Mesenchymal stem cell (in vitro differentiated cells and primary cell): Measurements from ENCODE around the gene REST.
A peak's percentile ranks its signal among the peaks of the same experiment; 100 is the strongest.

Experiments used
- DNase-seq: peaks from one replicate; pipeline ENCODE4 v3.0.0-alpha.2; 2013
- H2AFZ ChIP-seq: one replicate; pipeline ENCODE4 v1.6.1; 2013; ENCODE audit warnings: low read depth, mild to moderate bottlenecking, control low read depth, inconsistent platforms, low read length, moderate library complexity
- H2AK5ac ChIP-seq: 2 replicates; pipeline ENCODE4 v1.6.1; 2013; ENCODE audit warnings: low read length, moderate library complexity, mild to moderate bottlenecking, inconsistent platforms; ENCODE audit not compliant: severe bottlenecking
- H2BK120ac ChIP-seq: one replicate; pipeline ENCODE4 v1.6.1; 2013; ENCODE audit warnings: low read depth, mild to moderate bottlenecking, inconsistent platforms, low read length, moderate library complexity
- H2BK12ac ChIP-seq, 2 experiments: one replicate each; pipeline ENCODE4 v1.6.1; 2013; ENCODE audit warnings: inconsistent platforms in 2 of 2, low read length in 2 of 2, mild to moderate bottlenecking in 2 of 2, moderate library complexity in 2 of 2, control low read depth in 1 of 2
- H2BK15ac ChIP-seq: one replicate; pipeline ENCODE4 v1.6.1; 2013; ENCODE audit warnings: mild to moderate bottlenecking, low read depth, inconsistent platforms; ENCODE audit not compliant: poor library complexity, severe bottlenecking
- H2BK5ac ChIP-seq: 2 replicates; pipeline ENCODE4 v1.6.1; 2013; ENCODE audit warnings: low read depth, mild to moderate bottlenecking, low read length, control low read depth, inconsistent platforms; ENCODE audit not compliant: poor library complexity, severe bottlenecking
- H3K14ac ChIP-seq, 2 experiments: one replicate each; pipeline ENCODE4 v1.6.1; 2013; ENCODE audit warnings: inconsistent platforms in 2 of 2, low read length in 2 of 2, control low read depth in 1 of 2, mild to moderate bottlenecking in 1 of 2, moderate library complexity in 1 of 2
- H3K18ac ChIP-seq, 2 experiments: one replicate each; pipeline ENCODE4 v1.6.1; 2013; ENCODE audit warnings: inconsistent platforms in 2 of 2, low read length in 2 of 2, control low read depth in 1 of 2, low read depth in 1 of 2, mild to moderate bottlenecking in 1 of 2
- H3K23ac ChIP-seq, 2 experiments: one replicate each; pipeline ENCODE4 v1.6.1; 2013; ENCODE audit warnings: inconsistent platforms in 2 of 2, low read length in 2 of 2, mild to moderate bottlenecking in 2 of 2, moderate library complexity in 2 of 2, control low read depth in 1 of 2
- H3K27ac ChIP-seq: 2 replicates; pipeline ENCODE4 v1.5.1; 2013; ENCODE audit warnings: mild to moderate bottlenecking, moderate library complexity, low read length, control low read depth, inconsistent platforms; ENCODE audit not compliant: poor library complexity, severe bottlenecking
- H3K27me3 ChIP-seq, 2 experiments: 2 replicates each; pipeline versions ENCODE4 v1.6.1 to v1.7.0; 2013; ENCODE audit warnings: low read length in 2 of 2, mild to moderate bottlenecking in 2 of 2, moderate library complexity in 2 of 2, control low read depth in 1 of 2, inconsistent platforms in 1 of 2; ENCODE audit not compliant: control insufficient read depth in 1 of 2, insufficient read depth in 1 of 2
- H3K36me3 ChIP-seq, 2 experiments: 2 replicates each; pipeline versions ENCODE4 v1.6.1 to v1.7.0; 2013; ENCODE audit warnings: low read length in 2 of 2, control low read depth in 1 of 2, inconsistent platforms in 1 of 2, low read depth in 1 of 2, mild to moderate bottlenecking in 1 of 2; ENCODE audit not compliant: insufficient read depth in 2 of 2, control insufficient read depth in 1 of 2
- H3K4ac ChIP-seq, 2 experiments: one replicate each; pipeline ENCODE4 v1.6.1; 2013; ENCODE audit warnings: inconsistent platforms in 2 of 2, low read length in 2 of 2, mild to moderate bottlenecking in 2 of 2, moderate library complexity in 2 of 2, control low read depth in 1 of 2, low read depth in 1 of 2
- H3K4me1 ChIP-seq: 2 replicates; pipeline ENCODE4 v1.6.1; 2013; ENCODE audit warnings: low read depth, low read length, control low read depth; ENCODE audit not compliant: control insufficient read depth, insufficient read depth
- H3K4me2 ChIP-seq: 2 replicates; pipeline ENCODE4 v1.6.1; 2013; ENCODE audit warnings: low read length, mild to moderate bottlenecking, inconsistent platforms; ENCODE audit not compliant: poor library complexity, severe bottlenecking
- H3K4me3 ChIP-seq, 2 experiments: 2 replicates each; pipeline versions ENCODE4 v1.5.1 to v1.7.0; 2013; ENCODE audit warnings: low read length in 2 of 2, mild to moderate bottlenecking in 2 of 2, control low read depth in 1 of 2, low read depth in 1 of 2; ENCODE audit not compliant: insufficient read depth in 1 of 2
- H3K79me1 ChIP-seq: replicated peaks from 2 replicates; pipeline ENCODE4 v1.6.1; 2013; ENCODE audit warnings: mild to moderate bottlenecking, control low read depth, low read length, inconsistent platforms; ENCODE audit not compliant: poor library complexity, severe bottlenecking
- H3K9ac ChIP-seq: 2 replicates; pipeline ENCODE4 v1.7.0; 2013; ENCODE audit warnings: mild to moderate bottlenecking, low read length, moderate library complexity
- H3K9me3 ChIP-seq: 2 replicates; pipeline ENCODE4 v1.7.0; 2013; ENCODE audit warnings: mild to moderate bottlenecking, low read length; ENCODE audit not compliant: control insufficient read depth
- H4K8ac ChIP-seq: one replicate; pipeline ENCODE4 v1.6.1; 2013; ENCODE audit warnings: inconsistent platforms, mild to moderate bottlenecking, low read length, moderate library complexity
- H4K91ac ChIP-seq: one replicate; pipeline ENCODE4 v1.6.1; 2013; ENCODE audit warnings: mild to moderate bottlenecking, low read length, inconsistent platforms
- WGBS: methylation state at CpG from one replicate; pipeline ENCODE4 v1.1.7; 2013; ENCODE audit warnings: mixed read lengths; 5-methylcytosine and 5-hydroxymethylcytosine counted together

The REST gene

GRCh38 chr4:56902703-56903102 is 5.0 kb upstream of the REST start:
- Histone ChIP-seq H2BK15ac (no peak overlapping the region), H3K4ac (no peak overlapping the region), H4K8ac (no peak overlapping the region), H3K18ac (no peak overlapping the region), H4K91ac (no peak overlapping the region), H3K9ac (no peak overlapping the region), H3K79me1 (no peaks in the 10 kb centered on the region), H2AFZ (no peak overlapping the region), H3K9me3 (no peaks in the 10 kb centered on the region), H2BK5ac (no peak overlapping the region), H3K27me3 (peaks cover 4 to 8% of the 10 kb centered on the region in 2 experiments), H2BK120ac (no peak overlapping the region), H3K4me3 (no peak overlapping the region), H3K23ac (no peak overlapping the region), H3K14ac (no peak overlapping the region), H2BK12ac (no peak overlapping the region), H3K4me1 (peaks cover 3% of the 10 kb centered on the region), H2AK5ac (no peak overlapping the region), H3K4me2 (no peak overlapping the region), H3K36me3 (no peaks in the 10 kb centered on the region), H3K27ac (no peak overlapping the region)
- WGBS, result 64% methylated on average over 3 of the region's 3 CpGs
- no peak for DNase-seq

DNA sequence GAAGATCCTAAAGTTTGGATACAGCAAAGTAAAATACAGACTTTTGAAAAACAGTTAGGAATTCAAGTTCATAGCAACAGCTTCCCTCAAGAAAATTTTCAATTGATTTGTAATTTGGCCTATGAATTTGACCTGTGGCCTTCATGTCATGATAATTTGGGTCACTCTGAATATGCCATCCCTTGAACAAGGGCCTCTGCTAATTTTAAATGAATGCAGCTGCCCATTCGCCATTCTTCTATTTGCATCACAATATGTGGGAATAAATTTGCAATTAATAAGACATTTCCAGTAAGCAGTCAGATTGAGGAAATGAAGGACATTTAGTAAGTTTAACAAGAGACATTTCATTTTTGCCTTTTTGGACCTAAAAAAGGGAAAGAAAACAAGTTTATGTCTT is 1.9 kb upstream of the REST start:
- no peak overlapping the region for H2BK15ac ChIP-seq

GRCh38 chr4:56906489-56907393 is 959 bp upstream of the REST start:
- Histone ChIP-seq H2BK5ac (no peak overlapping the region), H3K4ac (no peak overlapping the region), H2BK120ac (no peak overlapping the region), H2BK15ac (peak overlapping the region; percentile 26), H3K4me1 (peaks cover 7% of the 10 kb centered on the region), H3K23ac (peak overlapping the region in 1 of 2 experiments; percentile 2), H3K79me1 (no peaks in the 10 kb centered on the region), H2AFZ (no peak overlapping the region), H3K9ac (peak overlapping the region; percentile 64), H3K4me2 (peak overlapping the region; percentile 90), H3K4me3 (peak overlapping the region in 1 of 2 experiments; percentile 85), H3K9me3 (no peaks in the 10 kb centered on the region), H3K36me3 (peaks cover 2 to 7% of the 10 kb centered on the region in 2 experiments), H3K27me3 (peaks cover 4 to 8% of the 10 kb centered on the region in 2 experiments), H4K91ac (no peak overlapping the region), H3K27ac (no peak overlapping the region), H3K14ac (no peak overlapping the region), H4K8ac (no peak overlapping the region), H2AK5ac (no peak overlapping the region), H2BK12ac (no peak overlapping the region), H3K18ac (no peak overlapping the region)
- peak; percentile 25 for DNase-seq
- 9% methylated on average over 16 of the region's 19 CpGs for WGBS

More for the DNA sequence above, 1.9 kb upstream of the REST start:
- Histone ChIP-seq H4K8ac (no peak overlapping the region), H4K91ac (no peak overlapping the region), H3K9ac (no peak overlapping the region), H2BK12ac (no peak overlapping the region), H3K4me1 (peaks cover 5% of the 10 kb centered on the region), H3K79me1 (no peaks in the 10 kb centered on the region), H3K36me3 (no peaks in the 10 kb centered on the region), H2BK120ac (no peak overlapping the region), H3K27me3 (peaks cover 4 to 8% of the 10 kb centered on the region in 2 experiments), H3K4me3 (no peak overlapping the region), H3K14ac (no peak overlapping the region), H3K23ac (no peak overlapping the region), H2BK5ac (no peak overlapping the region), H2AFZ (no peak overlapping the region), H3K18ac (no peak overlapping the region), H2AK5ac (no peak overlapping the region), H3K27ac (no peak overlapping the region), H3K4me2 (no peak overlapping the region), H3K4ac (no peak overlapping the region), H3K9me3 (no peaks in the 10 kb centered on the region)
- DNase-seq, result no peak
- WGBS, result no CpG with 5 or more reads among the region's 1 CpG
